HG03432 (cell line): Measurements from ENCODE around the gene VPS51.

Experiments used
- ATAC-seq: cut with Tn5 transposase; IDR thresholded peaks from one replicate; pipeline ENCODE4 v1.9.1; 2021; ENCODE audit warnings: mild to moderate bottlenecking, moderate library complexity; ENCODE audit not compliant: unreplicated experiment

VPS51 gene

DNA sequence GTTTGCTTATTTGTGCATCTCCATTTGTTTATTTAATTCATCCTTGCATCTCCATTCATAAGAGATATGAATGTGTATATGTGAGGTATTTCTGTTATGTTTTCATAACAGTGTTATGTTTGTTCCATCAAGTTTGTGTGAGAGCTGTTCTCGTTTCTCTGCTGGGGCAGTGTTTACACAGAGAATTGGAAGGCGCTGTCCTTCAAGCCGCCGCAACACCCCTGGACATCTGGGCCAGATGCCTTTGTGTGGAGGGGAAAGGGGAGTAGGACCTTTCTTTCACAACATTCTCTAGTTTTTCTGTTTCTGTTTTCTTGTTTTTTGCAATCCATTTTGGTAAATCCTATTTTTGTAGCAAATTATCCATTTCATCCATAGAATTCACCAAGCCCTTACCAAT, 8.6 kb downstream of the VPS51 start:
- no peak for ATAC-seq

DNA sequence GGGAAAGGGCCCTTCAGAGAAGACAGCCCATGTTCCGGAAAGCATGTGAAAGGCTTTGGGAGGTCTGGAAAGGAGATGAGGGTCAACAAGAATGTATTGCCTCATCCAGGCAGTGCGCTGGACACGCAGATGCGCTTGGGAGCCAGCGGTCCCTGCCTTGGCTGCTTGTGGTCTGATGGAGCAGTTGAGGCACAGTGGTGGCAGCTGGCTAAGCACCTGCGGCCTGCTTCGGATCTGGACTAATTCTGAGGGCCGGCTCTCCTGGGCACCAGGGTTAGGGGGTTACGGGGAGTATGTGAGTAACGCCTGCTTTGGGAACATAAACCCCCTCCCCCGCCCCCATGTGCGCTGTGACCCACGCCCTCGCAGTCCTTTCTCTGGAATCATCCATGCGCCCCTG, 11.1 kb downstream of the VPS51 start:
- no peak for ATAC-seq

DNA sequence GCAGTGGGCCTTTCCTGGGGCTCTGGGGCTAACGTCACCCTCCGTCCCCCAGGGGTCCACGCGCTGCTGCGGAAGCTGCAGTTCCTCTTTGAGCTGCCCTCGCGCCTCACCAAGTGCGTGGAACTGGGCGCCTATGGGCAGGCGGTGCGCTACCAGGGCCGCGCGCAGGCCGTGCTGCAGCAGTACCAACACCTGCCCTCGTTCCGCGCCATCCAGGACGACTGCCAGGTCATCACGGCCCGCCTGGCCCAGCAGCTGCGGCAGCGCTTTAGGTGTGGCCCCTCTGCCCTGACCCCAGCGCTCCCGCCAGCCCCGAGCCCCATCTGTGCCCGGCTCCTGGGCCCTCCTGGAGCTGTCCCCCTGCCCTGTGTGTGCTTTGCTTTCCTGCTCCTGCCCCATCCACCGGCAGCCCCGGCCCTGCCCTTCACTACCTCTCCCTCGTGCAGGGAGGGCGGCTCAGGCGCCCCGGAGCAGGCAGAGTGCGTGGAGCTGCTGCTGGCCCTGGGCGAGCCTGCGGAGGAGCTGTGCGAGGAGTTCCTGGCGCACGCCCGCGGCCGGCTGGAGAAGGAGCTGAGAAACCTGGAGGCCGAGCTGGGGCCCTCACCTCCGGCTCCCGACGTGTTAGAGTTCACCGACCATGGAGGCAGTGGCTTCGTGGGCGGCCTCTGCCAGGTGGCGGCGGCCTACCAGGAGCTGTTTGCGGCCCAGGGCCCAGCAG, 11.9 kb downstream of the VPS51 start:
- no peak for ATAC-seq

DNA sequence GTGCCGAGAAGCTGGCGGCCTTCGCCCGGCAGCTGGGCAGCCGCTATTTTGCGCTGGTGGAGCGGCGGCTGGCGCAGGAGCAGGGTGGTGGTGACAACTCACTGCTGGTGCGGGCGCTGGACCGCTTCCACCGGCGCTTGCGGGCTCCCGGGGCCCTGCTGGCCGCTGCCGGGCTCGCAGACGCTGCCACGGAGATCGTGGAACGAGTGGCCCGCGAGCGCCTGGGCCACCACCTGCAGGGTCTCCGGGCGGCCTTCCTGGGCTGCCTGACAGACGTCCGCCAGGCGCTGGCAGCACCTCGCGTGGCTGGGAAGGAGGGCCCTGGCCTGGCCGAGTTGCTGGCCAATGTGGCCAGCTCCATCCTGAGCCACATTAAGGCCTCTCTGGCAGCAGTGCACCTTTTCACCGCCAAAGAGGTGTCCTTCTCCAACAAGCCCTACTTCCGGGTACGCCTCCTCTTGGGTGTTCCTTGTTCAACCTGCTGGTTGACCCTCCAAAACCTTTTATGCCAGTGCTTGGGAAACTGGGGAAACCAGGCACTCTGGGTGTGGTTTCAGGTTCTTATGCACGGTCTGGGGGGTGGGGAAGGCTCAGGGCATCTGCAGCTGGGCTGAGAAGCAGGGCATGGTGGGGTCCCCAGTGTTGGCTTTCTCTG, 12.6 kb downstream of the VPS51 start:
- no peak for ATAC-seq

DNA sequence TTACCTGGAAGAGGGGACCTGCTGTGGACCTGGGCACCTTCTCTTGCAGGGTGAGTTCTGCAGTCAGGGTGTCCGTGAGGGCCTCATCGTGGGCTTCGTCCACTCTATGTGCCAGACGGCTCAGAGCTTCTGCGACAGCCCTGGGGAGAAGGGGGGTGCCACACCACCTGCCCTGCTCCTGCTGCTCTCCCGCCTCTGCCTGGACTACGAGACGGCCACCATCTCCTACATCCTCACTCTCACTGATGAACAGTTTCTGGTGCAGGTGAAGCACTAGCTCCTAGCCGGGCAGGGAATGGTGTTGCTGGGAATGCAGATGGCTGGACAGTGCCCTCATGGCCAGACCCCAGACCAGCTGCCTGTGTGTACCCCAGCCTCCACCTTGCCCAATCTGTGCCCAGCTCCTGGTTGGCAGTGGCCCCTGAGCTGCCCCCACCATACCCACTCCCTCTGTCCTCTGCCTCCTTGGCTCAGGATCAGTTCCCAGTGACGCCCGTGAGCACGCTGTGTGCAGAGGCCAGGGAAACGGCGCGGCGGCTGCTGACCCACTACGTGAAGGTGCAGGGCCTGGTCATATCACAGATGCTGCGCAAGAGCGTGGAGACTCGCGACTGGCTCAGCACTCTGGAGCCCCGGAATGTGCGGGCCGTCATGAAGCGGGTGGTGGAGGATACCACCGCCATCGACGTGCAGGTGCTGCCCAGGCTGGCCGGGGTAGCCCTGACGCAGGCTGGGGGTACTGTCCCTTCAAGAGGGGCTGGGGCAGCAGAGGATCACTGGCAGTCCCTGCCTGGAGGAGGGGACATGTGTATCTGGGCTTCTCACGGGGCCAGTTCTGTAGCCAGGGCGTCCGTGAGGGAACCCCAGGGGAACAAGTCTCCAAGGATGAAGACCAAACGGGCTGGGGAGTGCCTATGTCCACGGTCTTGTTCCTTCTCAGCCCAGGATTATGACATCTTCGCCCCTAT, 13.5 kb downstream of the VPS51 start:
- ATAC-seq: no peak

DNA sequence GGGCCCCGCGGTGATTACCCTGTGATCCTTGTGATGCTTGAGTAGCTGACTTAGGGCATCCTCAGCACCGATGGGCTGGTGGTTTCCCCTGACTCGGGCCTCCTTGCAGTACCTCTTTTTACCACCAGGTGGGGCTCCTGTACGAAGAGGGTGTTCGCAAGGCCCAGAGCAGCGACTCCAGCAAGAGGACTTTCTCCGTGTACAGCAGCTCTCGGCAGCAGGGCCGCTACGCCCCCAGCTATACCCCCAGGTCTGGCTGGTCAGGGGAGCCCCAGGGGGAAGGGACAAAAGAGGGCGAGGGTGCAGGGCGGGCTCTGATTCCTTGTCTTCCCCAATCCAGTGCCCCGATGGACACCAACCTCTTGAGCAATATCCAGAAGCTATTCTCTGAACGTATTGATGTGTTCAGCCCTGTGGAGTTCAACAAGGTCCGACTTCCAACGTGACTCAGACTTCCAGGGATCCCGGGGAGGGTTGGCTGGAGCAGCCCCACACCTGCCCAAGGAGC, 14.4 kb downstream of the VPS51 start:
- no peak for ATAC-seq

DNA sequence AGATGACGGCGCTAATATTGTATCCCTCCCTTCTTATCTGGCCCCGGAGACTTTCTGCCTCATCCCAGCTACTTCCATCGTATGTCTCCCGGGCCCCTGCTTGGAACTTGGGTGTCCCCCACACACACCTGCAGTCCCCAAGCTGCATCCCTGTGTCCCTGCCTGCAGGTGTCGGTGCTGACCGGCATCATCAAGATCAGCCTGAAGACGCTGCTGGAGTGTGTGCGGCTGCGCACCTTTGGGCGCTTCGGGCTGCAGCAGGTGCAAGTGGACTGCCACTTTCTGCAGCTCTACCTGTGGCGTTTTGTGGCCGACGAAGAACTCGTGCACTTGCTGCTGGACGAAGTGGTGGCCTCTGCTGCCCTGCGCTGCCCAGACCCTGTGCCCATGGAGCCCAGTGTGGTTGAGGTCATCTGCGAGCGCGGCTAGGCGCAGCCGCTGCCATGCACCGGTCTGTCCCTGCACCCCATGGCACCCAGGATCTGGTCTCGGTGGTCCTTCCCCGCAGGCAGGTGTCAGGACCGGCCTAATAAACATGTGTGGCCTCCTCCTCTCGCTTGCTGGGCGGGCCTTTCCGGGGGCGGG, 15.2 kb downstream of the VPS51 start:
- no peak for ATAC-seq

DNA sequence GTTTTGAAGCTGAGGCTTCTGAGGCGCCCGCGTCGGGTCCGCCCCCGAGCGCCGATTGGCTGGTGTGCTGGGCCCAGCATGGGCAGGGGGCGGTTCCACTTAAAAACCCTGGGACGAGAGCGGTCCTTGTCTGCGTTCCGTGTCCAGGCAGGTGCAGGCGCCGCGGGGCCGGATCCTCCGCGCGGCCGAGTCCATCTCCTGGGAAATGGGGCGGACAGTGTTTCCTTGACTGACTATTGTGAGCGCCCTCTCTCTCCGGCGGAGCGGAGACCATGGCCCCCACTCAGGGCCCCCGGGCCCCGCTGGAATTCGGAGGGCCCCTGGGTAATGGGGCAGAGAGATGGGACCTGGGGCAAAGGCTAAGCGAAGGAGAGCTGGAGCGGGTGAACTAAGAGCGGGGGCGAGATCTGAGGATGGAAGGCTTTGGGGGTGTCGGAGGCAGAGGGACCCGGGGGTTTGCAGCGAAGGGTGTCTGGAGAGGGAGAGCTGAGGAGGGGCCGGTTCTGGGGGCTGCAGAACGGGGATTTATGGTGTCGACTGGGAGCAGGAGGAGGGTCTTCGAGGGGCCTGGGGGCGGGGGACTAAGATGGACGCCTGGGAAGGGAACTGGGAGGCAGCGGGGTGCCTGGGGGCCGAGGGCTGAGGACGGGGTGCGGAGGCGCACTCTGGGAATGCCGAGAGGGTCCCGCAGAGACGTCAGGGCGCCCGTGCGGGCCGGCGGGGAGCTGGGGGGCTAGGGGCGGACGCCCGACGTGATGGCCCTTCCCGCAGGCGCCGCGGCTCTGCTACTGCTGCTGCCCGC, 15.9 kb downstream of the VPS51 start, which contains the start of gene TM7SF2:
Gene TM7SF2, plus strand, starts transcription at position 129 of the 802 bp plus-strand sequence. Its CDS starts 144 bp downstream, at position 273.
- ATAC-seq: peak; percentile 57

DNA sequence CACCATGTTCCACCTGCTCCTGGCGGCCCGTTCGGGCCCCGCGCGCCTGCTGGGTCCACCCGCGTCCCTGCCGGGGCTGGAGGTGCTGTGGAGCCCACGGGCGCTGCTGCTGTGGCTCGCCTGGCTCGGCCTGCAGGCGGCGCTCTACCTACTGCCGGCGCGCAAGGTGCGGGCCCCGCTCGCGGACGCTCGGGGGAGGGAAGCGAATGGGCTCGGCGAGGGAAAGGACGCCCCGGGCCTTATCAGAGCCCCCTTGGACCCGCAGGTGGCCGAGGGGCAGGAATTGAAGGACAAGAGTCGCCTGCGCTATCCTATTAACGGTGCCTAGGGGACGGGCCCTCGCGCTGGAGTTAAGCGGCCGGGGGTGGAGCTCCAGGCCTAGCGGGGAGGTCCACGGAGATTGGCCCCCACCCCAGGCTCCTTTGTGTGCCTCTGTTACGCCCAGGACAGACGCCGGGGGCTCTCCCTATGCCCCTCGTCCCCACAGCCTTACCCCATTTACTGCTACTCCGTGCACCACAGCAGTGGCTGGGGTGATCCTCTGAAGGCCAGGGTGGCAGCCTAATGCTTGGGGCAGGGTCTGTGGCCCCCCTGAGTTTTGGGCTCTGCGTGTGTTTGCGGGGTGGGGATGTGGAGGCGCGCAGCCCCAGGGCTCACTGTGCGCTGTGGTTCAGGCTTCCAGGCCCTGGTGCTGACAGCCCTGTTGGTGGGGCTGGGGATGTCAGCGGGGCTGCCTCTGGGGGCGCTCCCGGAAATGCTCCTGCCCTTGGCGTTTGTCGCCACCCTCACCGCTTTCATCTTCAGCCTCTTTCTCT, 16.7 kb downstream of the VPS51 start:
- ATAC-seq: peak; percentile 37

DNA sequence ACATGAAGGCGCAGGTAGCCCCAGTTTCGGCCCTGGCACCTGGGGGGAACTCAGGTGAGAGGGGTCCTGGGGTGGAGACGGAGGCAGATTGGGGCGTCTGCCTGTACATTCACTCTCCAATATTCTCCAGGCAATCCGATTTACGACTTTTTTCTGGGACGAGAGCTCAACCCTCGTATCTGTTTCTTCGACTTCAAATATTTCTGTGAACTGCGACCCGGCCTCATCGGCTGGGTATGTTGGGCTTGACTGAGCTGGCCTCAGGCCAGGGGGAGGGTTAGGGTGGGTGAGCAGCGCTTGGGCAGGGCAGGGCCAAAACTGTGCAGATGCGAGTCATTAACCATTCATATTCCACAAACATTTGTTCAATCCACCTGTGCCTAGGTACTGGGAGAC, 17.3 kb downstream of the VPS51 start:
- ATAC-seq: no peak

DNA sequence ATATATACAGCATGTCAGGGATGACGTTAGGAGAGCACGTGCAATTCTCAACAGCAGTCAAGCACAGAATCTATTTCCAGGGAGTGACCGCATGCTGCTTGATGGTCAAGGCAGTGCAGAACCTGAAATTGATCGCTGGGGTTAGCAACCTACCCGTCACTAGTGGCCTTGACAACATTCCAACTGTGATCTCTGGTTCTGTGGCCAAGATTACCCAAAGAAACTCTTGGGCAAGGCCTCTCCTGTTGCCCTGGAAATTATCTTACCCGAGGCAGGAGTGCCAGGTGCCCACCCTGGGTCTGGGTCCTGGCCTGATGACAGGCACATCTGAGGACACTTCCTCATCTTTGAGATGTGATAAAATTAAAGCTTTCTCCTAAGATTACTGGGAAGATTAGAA, 17.8 kb downstream of the VPS51 start:
- no peak for ATAC-seq

DNA sequence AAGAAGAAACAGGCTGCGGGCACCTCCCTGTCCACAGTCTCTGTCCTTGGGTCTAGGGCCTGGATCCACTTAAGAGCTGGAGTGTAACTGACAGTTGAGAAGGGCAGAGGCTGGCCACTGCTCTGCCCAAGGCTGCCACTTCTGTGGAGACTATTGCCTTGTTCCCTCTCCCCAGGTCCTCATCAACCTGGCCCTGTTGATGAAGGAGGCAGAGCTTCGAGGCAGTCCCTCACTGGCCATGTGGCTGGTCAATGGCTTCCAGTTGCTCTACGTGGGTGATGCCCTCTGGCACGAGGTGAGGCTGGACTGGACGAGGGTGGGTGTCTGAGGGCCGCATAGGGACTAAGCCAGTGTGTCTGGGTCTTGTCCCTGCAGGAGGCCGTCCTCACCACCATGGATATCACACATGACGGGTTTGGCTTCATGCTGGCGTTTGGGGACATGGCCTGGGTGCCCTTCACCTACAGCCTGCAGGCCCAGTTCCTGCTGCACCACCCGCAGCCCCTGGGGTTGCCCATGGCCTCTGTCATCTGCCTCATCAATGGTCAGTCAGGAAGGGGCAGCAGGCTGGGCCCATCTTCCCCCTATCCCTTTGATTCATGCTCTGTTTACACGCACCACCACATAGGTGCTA, 18.6 kb downstream of the VPS51 start:
- no peak for ATAC-seq

DNA sequence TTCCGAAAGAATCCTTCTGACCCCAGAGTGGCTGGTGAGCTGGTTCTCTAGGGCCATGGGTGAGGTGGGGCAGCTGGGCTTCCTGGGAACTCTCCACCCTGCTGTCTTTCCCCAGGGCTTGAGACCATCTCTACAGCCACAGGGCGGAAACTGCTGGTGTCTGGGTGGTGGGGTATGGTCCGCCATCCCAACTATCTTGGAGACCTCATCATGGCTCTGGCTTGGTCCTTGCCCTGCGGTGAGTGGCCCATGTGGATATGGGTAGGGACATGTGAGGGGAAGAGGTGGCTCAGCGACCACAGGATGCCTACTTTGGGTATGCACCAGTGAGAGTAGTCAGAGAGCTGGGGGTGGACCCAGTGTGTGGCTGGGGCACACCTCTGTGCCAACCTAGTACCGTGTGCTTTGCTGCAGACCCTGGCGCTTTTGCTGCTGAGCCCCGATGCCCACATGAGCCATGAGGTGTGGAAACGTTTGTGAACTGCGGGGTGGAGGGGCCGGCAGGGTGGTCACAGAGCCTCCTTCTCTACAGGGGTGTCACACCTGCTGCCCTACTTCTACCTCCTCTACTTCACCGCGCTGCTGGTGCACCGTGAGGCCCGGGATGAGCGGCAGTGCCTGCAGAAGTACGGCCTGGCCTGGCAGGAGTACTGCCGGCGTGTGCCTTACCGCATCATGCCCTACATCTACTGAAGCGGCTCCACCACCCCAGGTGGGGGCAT, 19.5 kb downstream of the VPS51 start:
- no peak for ATAC-seq

DNA sequence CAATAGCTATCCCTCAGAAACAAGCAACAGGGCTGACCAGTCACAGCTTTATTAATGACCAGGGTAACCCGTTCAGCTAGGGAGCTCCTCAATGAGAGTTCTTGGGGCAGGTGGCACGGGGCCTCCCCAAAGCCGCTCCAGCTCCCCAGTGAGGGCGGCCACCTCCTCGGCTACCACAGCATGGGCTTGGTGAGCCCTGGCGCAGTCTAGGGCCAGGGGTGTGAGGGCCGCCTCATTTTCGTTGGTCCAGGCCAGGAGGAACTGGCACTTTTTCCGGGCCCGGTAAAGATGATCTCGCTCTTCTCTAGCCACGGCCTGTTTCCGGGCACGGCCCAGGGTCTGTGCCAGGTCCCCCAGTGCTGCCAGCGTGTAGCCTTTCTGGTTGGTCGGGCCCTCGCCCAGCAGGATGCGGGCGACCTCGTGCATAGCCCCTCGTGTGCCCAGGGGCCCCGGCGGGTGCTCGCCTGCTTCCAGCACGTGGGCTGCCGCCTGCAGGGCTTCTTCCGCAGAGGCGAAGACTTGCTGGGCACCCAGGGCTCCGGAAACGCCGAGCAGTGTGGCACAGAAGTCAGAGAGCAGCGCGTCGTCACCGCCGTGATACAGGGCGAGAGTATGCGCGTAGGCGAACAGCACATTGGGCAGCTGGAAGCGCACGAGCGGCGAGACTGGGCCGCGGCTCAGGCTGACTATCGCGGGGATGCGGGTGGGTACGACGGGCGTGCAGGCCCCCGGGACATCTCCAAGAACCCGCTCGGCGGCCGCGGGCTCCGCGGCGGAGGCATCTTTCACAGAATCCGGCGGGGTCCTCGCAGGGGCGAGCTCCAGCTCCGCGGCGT, 20.6 kb downstream of the VPS51 start:
- ATAC-seq: peak; percentile 2

DNA sequence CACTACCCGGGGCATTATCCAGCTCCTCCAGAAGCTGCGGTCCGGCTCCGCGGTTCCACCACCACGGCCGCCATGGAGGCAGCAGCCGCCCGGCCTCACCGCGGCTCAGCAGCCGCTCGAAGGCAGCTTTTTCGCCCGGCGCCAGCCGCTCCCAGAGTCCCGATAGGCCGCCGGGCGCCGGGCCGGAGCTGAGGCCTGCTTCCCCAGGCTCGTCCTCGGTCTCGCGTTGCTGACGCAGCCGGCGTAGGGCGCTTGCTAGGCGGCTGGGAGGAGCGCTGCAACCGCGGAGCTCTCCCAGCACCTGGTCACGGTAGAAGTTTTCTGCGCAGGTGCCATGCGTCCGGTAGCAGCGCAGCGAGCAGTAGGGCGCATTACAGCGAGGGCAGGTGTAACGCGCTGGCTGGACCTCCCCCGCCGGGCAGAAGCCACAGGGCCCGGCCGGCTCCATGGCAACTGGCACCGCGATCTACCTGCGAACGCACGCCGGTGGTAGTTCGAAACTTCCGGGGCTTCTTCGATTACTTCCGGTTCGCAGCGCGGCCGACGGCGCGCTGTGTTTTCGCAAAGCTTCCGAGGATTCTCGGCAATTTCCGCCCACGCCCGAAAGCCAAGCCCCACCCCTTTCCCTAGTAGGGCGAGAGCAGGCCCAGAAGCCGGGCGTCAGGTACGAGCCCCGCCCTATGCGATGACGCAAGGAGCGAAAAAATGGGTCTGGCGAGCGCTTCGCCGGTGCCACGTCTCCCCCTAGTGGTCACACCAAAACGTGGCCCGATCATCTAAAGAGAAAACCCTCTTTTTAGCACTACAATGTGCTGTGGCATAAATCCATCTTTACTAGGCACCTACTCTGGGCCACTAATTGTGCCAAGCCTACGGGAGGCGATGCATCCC, 21.4 kb downstream of the VPS51 start, which contains the start of gene ZNHIT2:
Gene ZNHIT2, minus strand, starts transcription at position 496 of the 891 bp plus-strand sequence. Its CDS starts 48 bp downstream, at position 448.
- ATAC-seq: peak; percentile 57
